MM.1S (cell line): Measurements from ENCODE around the gene ENTPD3.

ENCODE experiments used
- EZH2 ChIP-seq: fragments of 300-600 bp; sonication (generic); optimal IDR thresholded peaks from 2 replicates; pipeline ENCODE3; 2017; ENCODE audit warnings: low read depth, mild to moderate bottlenecking, antibody characterized with exemption, low read length, mixed read lengths
- EZH2phosphoT487 ChIP-seq: fragments of 300-600 bp; sonication (generic); IDR thresholded peaks from 2 replicates; pipeline ENCODE4 v1.6.1; 2018; ENCODE audit warnings: antibody characterized with exemption, low read length
- TF ChIP-seq, protein P1 (sequence below): fragments of 300-600 bp; sonication (generic); IDR thresholded peaks from 2 replicates; pipeline ENCODE4 v1.5.1; 2016; ENCODE audit warnings: antibody characterized with exemption, low read length, mixed read lengths

DNA sequence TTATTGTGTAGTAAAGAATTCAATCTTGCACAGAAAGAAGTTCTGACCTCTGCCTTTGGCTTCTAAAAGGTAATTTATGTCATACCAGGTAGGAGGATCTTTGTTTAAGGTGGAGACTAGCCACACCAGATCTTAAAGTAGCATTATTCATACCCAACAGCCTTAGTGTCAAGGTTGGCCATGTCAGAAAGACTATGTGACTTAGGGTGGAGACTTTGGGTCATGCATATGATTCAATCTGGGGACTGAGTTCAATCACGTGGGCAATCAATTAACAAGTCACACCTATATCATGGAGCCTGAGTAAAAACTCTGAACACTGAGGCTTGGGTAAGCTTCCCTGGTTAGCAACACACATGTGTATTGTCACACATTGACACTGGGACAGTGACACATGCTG is 28.5 kb upstream of the ENTPD3 start:
- TF ChIP-seq EZH2 (no peak), EZH2phosphoT487 (no peak)
- TF ChIP-seq, protein P1, sequence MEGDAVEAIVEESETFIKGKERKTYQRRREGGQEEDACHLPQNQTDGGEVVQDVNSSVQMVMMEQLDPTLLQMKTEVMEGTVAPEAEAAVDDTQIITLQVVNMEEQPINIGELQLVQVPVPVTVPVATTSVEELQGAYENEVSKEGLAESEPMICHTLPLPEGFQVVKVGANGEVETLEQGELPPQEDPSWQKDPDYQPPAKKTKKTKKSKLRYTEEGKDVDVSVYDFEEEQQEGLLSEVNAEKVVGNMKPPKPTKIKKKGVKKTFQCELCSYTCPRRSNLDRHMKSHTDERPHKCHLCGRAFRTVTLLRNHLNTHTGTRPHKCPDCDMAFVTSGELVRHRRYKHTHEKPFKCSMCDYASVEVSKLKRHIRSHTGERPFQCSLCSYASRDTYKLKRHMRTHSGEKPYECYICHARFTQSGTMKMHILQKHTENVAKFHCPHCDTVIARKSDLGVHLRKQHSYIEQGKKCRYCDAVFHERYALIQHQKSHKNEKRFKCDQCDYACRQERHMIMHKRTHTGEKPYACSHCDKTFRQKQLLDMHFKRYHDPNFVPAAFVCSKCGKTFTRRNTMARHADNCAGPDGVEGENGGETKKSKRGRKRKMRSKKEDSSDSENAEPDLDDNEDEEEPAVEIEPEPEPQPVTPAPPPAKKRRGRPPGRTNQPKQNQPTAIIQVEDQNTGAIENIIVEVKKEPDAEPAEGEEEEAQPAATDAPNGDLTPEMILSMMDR = no peak
